Measurements from ENCODE around the gene OR11A1. TPM values are rescaled to one million over a fixed set of nuclear protein-coding genes. Genes with fewer than 3 reads are reported as not detected.

OR11A1 gene
- total RNA-seq, 1 experiment from 2014 or later, result not detected

DNA sequence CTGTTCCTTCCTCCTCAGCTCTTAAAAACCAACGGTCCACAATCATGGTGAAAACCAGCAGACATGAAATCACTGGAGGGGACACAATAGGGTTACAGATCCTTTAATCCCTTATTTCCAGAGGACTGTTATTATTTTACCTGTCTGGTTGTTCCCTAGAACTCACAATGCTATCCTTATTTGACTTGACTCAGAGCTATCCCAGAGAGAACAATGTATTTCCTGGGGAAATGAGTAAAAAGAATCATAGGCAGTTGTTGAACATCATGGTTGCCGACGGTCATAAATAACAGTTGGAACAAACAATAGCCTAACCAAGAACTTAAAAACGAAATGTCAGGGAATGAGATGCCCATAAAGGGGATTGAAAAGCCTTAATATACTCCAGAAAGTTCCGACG is 9.4 kb upstream of the OR11A1 start:
- no peak overlapping the region for H2AK5ac ChIP-seq (ENCODE audit: insufficient read length, low read length)
- WGBS (ENCODE audit: extremely low coverage, insufficient read length, low lambda C conversion rate), result no CpG with 5 or more reads among the region's 6 CpGs
- no peak overlapping the region for H3K23ac ChIP-seq (ENCODE audit: insufficient read length, low read depth, low read length)
- no peak overlapping the region for H3K4me2 ChIP-seq (ENCODE audit: insufficient read depth, insufficient read length, low read length)
- no peaks in the 10 kb centered on the region for H3K9me3 ChIP-seq (ENCODE audit: control insufficient read depth, low read depth, low read length)
- no peaks in the 10 kb centered on the region for H3K79me1 ChIP-seq (ENCODE audit: insufficient read depth, low read depth, low read length, poor library complexity, severe bottlenecking)
- no peak overlapping the region for H3K14ac ChIP-seq (ENCODE audit: insufficient read depth, low read length)
- H3K9ac ChIP-seq (ENCODE audit: extremely low read depth, insufficient read length, low read length), result no peak overlapping the region
- H3T11ph ChIP-seq (ENCODE audit: low read length), result no peak overlapping the region
- H4K91ac ChIP-seq (ENCODE audit: insufficient read length, low read depth, low read length), result no peak overlapping the region
- H4K8ac ChIP-seq (replicated peaks; ENCODE audit: insufficient read length, low read depth, low read length), result no peak overlapping the region
- Mint-ChIP-seq H3K27ac (no peak overlapping the region), H3K9me3 (peaks cover 0 to 2% of the 10 kb centered on the region in 2 experiments; a peak in 3 of 5 replicates), H3K4me3 (no peak overlapping the region), H3K36me3 (ENCODE audit: insufficient read depth in 1 of 3, low read depth in 3 of 3) (no peaks in the 10 kb centered on the region), H3K4me1 (peaks cover 3% of the 10 kb centered on the region in 2 experiments; a peak in 3 of 4 replicates), H3K27me3 (ENCODE audit: low read depth) (no peaks in the 10 kb centered on the region; the same call in 1 of the 2 replicates)
- no peak overlapping the region for H2BK5ac ChIP-seq (ENCODE audit: insufficient read length, low read length)
- 0 out of 2 replicates have a peak, but pooled peaks cover 4% of the 10 kb centered on the region for H3K4me1 ChIP-seq (ENCODE audit: insufficient read depth, low read length)
- no peaks in the 10 kb centered on the region for H4K20me1 ChIP-seq (ENCODE audit: control insufficient read depth, insufficient read depth, insufficient read length)
- TF ChIP-seq, protein P1, sequence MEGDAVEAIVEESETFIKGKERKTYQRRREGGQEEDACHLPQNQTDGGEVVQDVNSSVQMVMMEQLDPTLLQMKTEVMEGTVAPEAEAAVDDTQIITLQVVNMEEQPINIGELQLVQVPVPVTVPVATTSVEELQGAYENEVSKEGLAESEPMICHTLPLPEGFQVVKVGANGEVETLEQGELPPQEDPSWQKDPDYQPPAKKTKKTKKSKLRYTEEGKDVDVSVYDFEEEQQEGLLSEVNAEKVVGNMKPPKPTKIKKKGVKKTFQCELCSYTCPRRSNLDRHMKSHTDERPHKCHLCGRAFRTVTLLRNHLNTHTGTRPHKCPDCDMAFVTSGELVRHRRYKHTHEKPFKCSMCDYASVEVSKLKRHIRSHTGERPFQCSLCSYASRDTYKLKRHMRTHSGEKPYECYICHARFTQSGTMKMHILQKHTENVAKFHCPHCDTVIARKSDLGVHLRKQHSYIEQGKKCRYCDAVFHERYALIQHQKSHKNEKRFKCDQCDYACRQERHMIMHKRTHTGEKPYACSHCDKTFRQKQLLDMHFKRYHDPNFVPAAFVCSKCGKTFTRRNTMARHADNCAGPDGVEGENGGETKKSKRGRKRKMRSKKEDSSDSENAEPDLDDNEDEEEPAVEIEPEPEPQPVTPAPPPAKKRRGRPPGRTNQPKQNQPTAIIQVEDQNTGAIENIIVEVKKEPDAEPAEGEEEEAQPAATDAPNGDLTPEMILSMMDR (conservative IDR thresholded peaks at IDR 0.05), result no peak
- H2BK15ac ChIP-seq (ENCODE audit: low read depth, low read length), result no peak overlapping the region
- no peak overlapping the region for H2BK12ac ChIP-seq (ENCODE audit: insufficient read length, low read depth, low read length)
- no peak overlapping the region for H3K18ac ChIP-seq (ENCODE audit: insufficient read length, low read depth, low read length)
- H3K27ac ChIP-seq (ENCODE audit: insufficient read length, low read depth, low read length), result no peak overlapping the region
- no peak for DNase-seq
- no peaks in the 10 kb centered on the region for H3K27me3 ChIP-seq (ENCODE audit: insufficient read depth, low read length)
- no peak overlapping the region for H2BK20ac ChIP-seq (ENCODE audit: low read depth, low read length, poor library complexity, severe bottlenecking)
- H3K56ac ChIP-seq (ENCODE audit: insufficient read length, low read depth, low read length), result no peak overlapping the region
- no peak overlapping the region for H4K5ac ChIP-seq (ENCODE audit: insufficient read length, low read depth, low read length)
- H2AFZ ChIP-seq (ENCODE audit: low read length), result no peak overlapping the region
- H3K23me2 ChIP-seq (ENCODE audit: insufficient read length, low read depth, low read length, poor library complexity, severe bottlenecking), result no peaks in the 10 kb centered on the region
- H3K79me2 ChIP-seq (ENCODE audit: insufficient read depth, low read length), result no peaks in the 10 kb centered on the region
- H3K4ac ChIP-seq (ENCODE audit: low read depth, low read length), result no peak overlapping the region
- H2BK120ac ChIP-seq (ENCODE audit: low read depth, low read length, poor library complexity, severe bottlenecking), result no peak overlapping the region
